OCI-LY3 (cell line): ENCODE results near the gene SCP2.

Source experiments
- H2AFZ ChIP-seq: fragments of 200-600, 300-600 bp; shearing (Covaris generic); 2 replicates; pipeline ENCODE4 v1.6.0; 2014; ENCODE audit warnings: antibody characterized with exemption, low read depth, low read length
- H3K27ac ChIP-seq: fragments of 200-600, 300-600 bp; sonication (generic); 2 replicates; pipeline ENCODE4 v1.5.1; 2014; ENCODE audit warnings: mild to moderate bottlenecking, low read length, moderate library complexity, mixed read lengths
- H3K27me3 ChIP-seq: fragments of 200-600, 300-600 bp; sonication (generic); 2 replicates; pipeline ENCODE4 v1.6.1; 2014; ENCODE audit warnings: low read depth, low read length, mixed read lengths
- H3K36me3 ChIP-seq: fragments of 200-600, 300-600 bp; sonication (generic); replicated peaks from 2 replicates; pipeline ENCODE3; 2014; ENCODE audit warnings: low read depth, low read length, mixed read lengths
- H3K4me1 ChIP-seq: fragments of 300-600, 200-600 bp; sonication (generic); 2 replicates; pipeline ENCODE4 v1.6.1; 2014; ENCODE audit warnings: low read length, mixed read lengths
- H3K4me2 ChIP-seq: fragments of 200-600, 300-600 bp; sonication (generic); 2 replicates; pipeline ENCODE4 v1.6.1; 2014; ENCODE audit warnings: low read length, mixed read lengths
- H3K4me3 ChIP-seq: fragments of 300-600, 200-600 bp; sonication (generic); 2 replicates; pipeline ENCODE4 v1.5.1; 2014; ENCODE audit warnings: antibody characterized with exemption, mild to moderate bottlenecking, low read length, moderate library complexity
- H3K79me2 ChIP-seq: fragments of 300-600, 200-600 bp; shearing (Covaris generic); 2 replicates; pipeline ENCODE4 v1.6.1; 2014; ENCODE audit warnings: mild to moderate bottlenecking, low read length, mixed read lengths
- H3K9ac ChIP-seq: fragments of 300-600, 200-600 bp; shearing (Covaris generic); 2 replicates; pipeline ENCODE4 v1.6.0; 2014; ENCODE audit warnings: mild to moderate bottlenecking, low read length, moderate library complexity
- H3K9me3 ChIP-seq: fragments of 200-600, 300-600 bp; shearing (Covaris generic); 2 replicates; pipeline ENCODE4 v1.6.1; 2014; ENCODE audit warnings: low read length, mixed read lengths; ENCODE audit not compliant: insufficient read depth
- H4K20me1 ChIP-seq: fragments of 200-600, 300-600 bp; sonication (generic); 2 replicates; pipeline ENCODE4 v1.6.1; 2016; ENCODE audit warnings: low read length, mixed read lengths; ENCODE audit not compliant: insufficient read depth
- EZH2phosphoT487 ChIP-seq: fragments of 200-600 bp; shearing (Covaris generic); IDR thresholded peaks from 2 replicates; pipeline ENCODE4 v1.6.1; 2018; ENCODE audit warnings: antibody characterized with exemption, mixed run types, low read depth
- TF ChIP-seq, protein P1 (sequence below): fragments of 200-600, 300-600 bp; sonication (generic); IDR thresholded peaks from 2 replicates; pipeline ENCODE4 v1.5.1; 2014; ENCODE audit warnings: antibody characterized with exemption, low read length, low read depth

SCP2 gene

DNA sequence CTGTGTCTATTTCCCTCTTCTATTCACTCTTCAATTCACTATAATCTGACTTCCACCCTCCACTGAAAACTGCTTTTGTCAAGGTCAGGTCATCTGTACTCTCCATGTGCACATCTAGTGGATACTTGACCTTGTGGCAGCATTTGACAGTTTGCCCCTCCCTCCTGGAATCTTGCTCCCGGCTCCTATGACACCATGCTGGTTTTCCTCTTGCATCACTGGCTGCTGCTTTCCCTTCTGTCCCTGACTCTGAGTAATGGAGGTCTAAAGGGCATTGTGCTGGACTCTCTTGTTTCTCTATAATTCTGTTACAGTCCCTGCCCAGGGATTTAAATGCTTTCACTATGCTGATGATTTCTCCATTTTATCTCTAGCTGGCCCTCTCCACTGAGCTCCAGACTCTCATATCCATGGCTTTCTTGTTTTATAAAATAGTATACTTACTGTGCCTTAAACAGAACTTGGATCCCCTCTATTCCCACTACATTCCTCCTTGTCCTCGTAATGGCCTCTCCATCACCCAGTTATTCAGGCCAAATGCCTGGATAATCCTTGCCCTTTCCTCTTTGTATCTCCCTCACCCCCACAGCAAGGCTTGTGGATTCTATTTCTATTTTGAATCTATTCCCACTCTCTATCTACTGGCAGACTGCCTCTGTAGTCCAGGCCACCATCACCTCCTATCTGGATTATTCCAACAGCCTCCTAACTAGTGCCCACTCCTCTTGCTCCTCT, 98.1 kb downstream of the SCP2 start:
- no peak overlapping the region for H3K9ac ChIP-seq
- no peaks in the 10 kb centered on the region for H3K4me1 ChIP-seq
- H3K4me3 ChIP-seq = no peak overlapping the region
- H3K4me2 ChIP-seq = no peak overlapping the region
- no peaks in the 10 kb centered on the region for H3K9me3 ChIP-seq
- no peaks in the 10 kb centered on the region for H3K79me2 ChIP-seq
- TF ChIP-seq, protein P1, sequence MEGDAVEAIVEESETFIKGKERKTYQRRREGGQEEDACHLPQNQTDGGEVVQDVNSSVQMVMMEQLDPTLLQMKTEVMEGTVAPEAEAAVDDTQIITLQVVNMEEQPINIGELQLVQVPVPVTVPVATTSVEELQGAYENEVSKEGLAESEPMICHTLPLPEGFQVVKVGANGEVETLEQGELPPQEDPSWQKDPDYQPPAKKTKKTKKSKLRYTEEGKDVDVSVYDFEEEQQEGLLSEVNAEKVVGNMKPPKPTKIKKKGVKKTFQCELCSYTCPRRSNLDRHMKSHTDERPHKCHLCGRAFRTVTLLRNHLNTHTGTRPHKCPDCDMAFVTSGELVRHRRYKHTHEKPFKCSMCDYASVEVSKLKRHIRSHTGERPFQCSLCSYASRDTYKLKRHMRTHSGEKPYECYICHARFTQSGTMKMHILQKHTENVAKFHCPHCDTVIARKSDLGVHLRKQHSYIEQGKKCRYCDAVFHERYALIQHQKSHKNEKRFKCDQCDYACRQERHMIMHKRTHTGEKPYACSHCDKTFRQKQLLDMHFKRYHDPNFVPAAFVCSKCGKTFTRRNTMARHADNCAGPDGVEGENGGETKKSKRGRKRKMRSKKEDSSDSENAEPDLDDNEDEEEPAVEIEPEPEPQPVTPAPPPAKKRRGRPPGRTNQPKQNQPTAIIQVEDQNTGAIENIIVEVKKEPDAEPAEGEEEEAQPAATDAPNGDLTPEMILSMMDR = no peak
- no peak for TF ChIP-seq EZH2phosphoT487
- H3K27ac ChIP-seq = no peak overlapping the region
- no peaks in the 10 kb centered on the region for H3K36me3 ChIP-seq
- no peaks in the 10 kb centered on the region for H4K20me1 ChIP-seq
- H2AFZ ChIP-seq = no peak overlapping the region
- no peaks in the 10 kb centered on the region for H3K27me3 ChIP-seq

DNA sequence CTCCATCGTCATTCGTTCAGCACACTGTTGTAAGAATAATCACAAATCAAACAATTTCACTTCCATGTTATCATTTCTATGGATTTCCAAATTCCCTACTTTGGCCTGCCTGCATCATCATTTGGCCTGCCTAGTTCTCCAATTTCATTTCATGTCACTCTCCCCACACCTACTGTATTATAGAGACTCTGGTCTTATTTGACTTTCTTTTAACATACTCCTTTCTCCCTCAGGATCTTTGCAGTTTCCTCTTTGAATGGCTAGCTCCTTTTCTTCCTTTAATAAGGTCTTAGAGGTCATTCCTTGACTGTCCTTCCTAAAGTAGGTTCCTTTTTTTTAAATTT, 98.7 kb downstream of the SCP2 start:
- Histone ChIP-seq H3K9ac (no peak overlapping the region), H3K27me3 (no peaks in the 10 kb centered on the region), H4K20me1 (no peaks in the 10 kb centered on the region), H3K4me2 (no peak overlapping the region), H3K27ac (no peak overlapping the region), H3K36me3 (no peaks in the 10 kb centered on the region), H3K4me1 (no peaks in the 10 kb centered on the region), H3K79me2 (no peaks in the 10 kb centered on the region), H3K4me3 (no peak overlapping the region), H2AFZ (no peak overlapping the region), H3K9me3 (no peaks in the 10 kb centered on the region)
- TF ChIP-seq, protein P1 = no peak
- TF ChIP-seq EZH2phosphoT487 = no peak

DNA sequence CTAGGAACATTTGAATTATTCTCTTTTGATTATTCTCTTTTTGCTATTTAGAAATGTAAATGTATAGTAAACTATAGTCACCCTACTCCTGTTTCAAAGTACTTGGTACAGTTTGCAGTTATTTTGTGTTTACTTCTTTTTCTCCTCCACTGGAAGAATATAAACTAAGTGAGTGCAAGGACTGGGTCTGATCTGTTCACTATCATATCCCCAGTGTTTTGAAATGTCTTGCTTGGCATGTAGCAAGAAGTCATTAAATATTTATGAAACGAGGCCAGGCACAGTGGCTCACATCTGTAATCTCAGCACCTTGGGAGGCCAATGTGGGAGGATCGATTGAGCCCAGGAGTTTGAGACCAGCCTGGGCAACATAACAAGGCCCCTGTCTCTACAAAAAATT, 99.2 kb downstream of the SCP2 start:
- H2AFZ ChIP-seq = no peak overlapping the region
- H3K9me3 ChIP-seq = no peaks in the 10 kb centered on the region
- H3K9ac ChIP-seq = no peak overlapping the region
- no peak overlapping the region for H3K27ac ChIP-seq
- H4K20me1 ChIP-seq = no peaks in the 10 kb centered on the region
- H3K4me2 ChIP-seq = no peak overlapping the region
- H3K4me3 ChIP-seq = no peak overlapping the region
- no peaks in the 10 kb centered on the region for H3K79me2 ChIP-seq
- no peaks in the 10 kb centered on the region for H3K4me1 ChIP-seq
- H3K36me3 ChIP-seq = no peaks in the 10 kb centered on the region
- TF ChIP-seq EZH2phosphoT487 = no peak
- TF ChIP-seq, protein P1 = no peak
- no peaks in the 10 kb centered on the region for H3K27me3 ChIP-seq

DNA sequence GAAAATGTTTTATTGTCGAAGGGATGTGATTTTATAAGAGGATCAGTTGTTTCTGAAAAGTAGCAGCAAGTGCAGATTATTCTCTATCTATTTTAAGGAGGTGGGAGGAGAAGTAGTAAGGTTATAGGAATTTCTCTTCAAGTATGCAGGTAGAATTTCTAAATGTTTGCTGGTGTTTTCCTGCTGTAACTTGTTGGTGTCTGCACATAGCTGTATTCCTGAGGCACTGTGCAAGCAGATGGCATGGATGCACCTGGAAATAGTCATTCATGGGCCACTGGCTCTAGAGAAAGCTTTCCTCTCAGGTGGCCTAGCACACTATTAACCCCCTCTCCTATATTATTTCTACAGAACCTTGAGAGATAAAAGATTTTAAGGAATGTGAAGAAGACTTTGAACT, 104.7 kb downstream of the SCP2 start:
- no peak overlapping the region for H3K9ac ChIP-seq
- no peaks in the 10 kb centered on the region for H3K9me3 ChIP-seq
- H3K27ac ChIP-seq = no peak overlapping the region
- TF ChIP-seq, protein P1 = no peak
- TF ChIP-seq EZH2phosphoT487 = no peak
- no peak overlapping the region for H3K4me2 ChIP-seq
- H3K4me3 ChIP-seq = no peak overlapping the region
- no peaks in the 10 kb centered on the region for H3K27me3 ChIP-seq
- no peaks in the 10 kb centered on the region for H3K79me2 ChIP-seq
- H3K4me1 ChIP-seq = no peaks in the 10 kb centered on the region
- H4K20me1 ChIP-seq = no peaks in the 10 kb centered on the region
- H2AFZ ChIP-seq = no peak overlapping the region
- H3K36me3 ChIP-seq = no peaks in the 10 kb centered on the region
